Activated naive CD4-positive, alpha-beta T cell treated with anti-CD3 and anti-CD28 coated beads, Interleukin-2, amount 10 ng/mL, durations not matched to agents 7 days and 5 days (primary cell): Measurements from ENCODE around the gene RUNX2.

Experiments used
- CTCF ChIA-PET: fragments of 350-600 bp; sonication (Branson Sonifier 250); formaldehyde crosslinking; loops from one replicate; lab custom pipeline; 2021; ENCODE audit warnings: antibody characterized with exemption; lab: Charles Lee
- DNase-seq: peaks from one replicate; pipeline ENCODE4 v3.0.0-alpha.2; 2020
- H3K27ac Mint-ChIP-seq: one replicate; pipeline ENCODE4 v1.8.0; 2021; ENCODE audit warnings: mild to moderate bottlenecking, moderate library complexity, mixed read lengths
- H3K27me3 Mint-ChIP-seq: one replicate; pipeline ENCODE4 v1.8.0; 2021; ENCODE audit warnings: mild to moderate bottlenecking, mixed read lengths
- H3K36me3 Mint-ChIP-seq: one replicate; pipeline ENCODE4 v1.8.0; 2021; ENCODE audit warnings: mixed read lengths
- H3K4me1 Mint-ChIP-seq: one replicate; pipeline ENCODE4 v1.8.0; 2021; ENCODE audit warnings: mixed read lengths
- H3K4me3 Mint-ChIP-seq: one replicate; pipeline ENCODE4 v1.8.0; 2021; ENCODE audit warnings: mild to moderate bottlenecking, moderate library complexity, mixed read lengths
- H3K9me3 Mint-ChIP-seq: one replicate; pipeline ENCODE4 v1.8.0; 2021; ENCODE audit warnings: mixed read lengths

Gene RUNX2

GRCh38 chr6:45563844-45564243 lies 235.7 kb downstream of the RUNX2 start:
- H3K9me3 Mint-ChIP-seq: peaks cover 2% of the 10 kb centered on the region
- peaks cover 7% of the 10 kb centered on the region for H3K4me1 Mint-ChIP-seq
- H3K36me3 Mint-ChIP-seq: peaks cover 6% of the 10 kb centered on the region
- CTCF ChIA-PET: interaction anchor here (1.0 kb wide), 1 partner anchor 68 kb away, joined by 3 read pairs; no protein-coding TSS in a partner anchor
- H3K27ac Mint-ChIP-seq: no peak overlapping the region
- no peak overlapping the region for H3K4me3 Mint-ChIP-seq
- no peak for DNase-seq
- H3K27me3 Mint-ChIP-seq: peaks cover 35% of the 10 kb centered on the region

- Mint-ChIP-seq H3K9me3 (no peaks in the 10 kb centered on the region), H3K27ac (no peak overlapping the region), H3K27me3 (peaks cover 31% of the 10 kb centered on the region), H3K36me3 (peaks cover 1% of the 10 kb centered on the region), H3K4me3 (no peak overlapping the region), H3K4me1 (peaks cover 7% of the 10 kb centered on the region)
- CTCF ChIA-PET: no interaction called here
- no peak for DNase-seq
Observed at GRCh38 chr6:45566882-45567281, 238.8 kb downstream of the RUNX2 start.

- Mint-ChIP-seq H3K4me3 (no peak overlapping the region), H3K9me3 (no peaks in the 10 kb centered on the region), H3K27me3 (peaks cover 25% of the 10 kb centered on the region), H3K27ac (no peak overlapping the region), H3K4me1 (peaks cover 12% of the 10 kb centered on the region), H3K36me3 (peaks cover 1% of the 10 kb centered on the region)
- CTCF ChIA-PET: no interaction called here
- no peak for DNase-seq
Observed at GRCh38 chr6:45567879-45568278, 239.7 kb downstream of the RUNX2 start.

GRCh38 chr6:45568626-45569025 lies 240.5 kb downstream of the RUNX2 start:
- Mint-ChIP-seq H3K4me3 (no peak overlapping the region), H3K4me1 (peaks cover 19% of the 10 kb centered on the region), H3K27ac (no peak overlapping the region), H3K9me3 (no peaks in the 10 kb centered on the region), H3K36me3 (peaks cover 1% of the 10 kb centered on the region), H3K27me3 (peaks cover 20% of the 10 kb centered on the region)
- CTCF ChIA-PET: no interaction called here
- no peak for DNase-seq

DNA sequence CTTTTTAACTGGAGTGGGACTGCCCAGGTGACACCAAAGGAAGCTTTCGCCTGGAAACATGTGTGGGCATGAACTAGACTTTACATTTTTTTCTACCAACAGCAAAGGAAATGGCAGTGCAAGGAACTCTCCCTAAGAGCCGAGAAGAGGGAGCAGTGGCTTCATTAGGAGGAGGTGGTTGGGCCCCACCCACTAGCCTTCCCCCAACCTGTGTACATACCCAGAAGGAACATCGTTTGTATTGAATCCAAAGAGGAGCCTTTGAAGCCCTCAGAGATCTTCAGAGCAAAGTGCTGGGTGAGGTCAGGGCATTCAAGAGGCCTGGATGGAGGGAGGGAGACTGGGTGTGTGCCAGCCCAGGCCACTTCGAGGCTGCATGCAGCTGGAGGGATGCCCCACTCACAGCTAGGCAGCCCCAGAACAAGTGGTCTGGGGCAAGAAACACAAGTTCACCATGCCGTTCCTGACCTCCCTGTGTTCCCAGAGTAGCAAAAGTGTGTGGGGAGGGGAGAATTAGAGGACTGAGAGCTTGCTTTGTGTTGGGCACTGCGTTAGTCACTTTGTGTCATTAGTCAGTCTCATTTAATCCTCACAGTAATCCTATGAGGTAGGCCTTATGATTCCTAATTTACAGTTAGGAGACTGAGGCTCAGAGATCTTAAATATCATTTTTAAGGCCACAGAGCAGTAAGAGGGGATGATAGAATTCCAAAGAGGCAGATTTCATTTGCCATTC lies 241.2 kb downstream of the RUNX2 start:
- Mint-ChIP-seq H3K9me3 (peaks cover 4% of the 10 kb centered on the region), H3K4me1 (peaks cover 27% of the 10 kb centered on the region), H3K4me3 (no peak overlapping the region), H3K27me3 (peaks cover 18% of the 10 kb centered on the region), H3K36me3 (peaks cover 5% of the 10 kb centered on the region), H3K27ac (no peak overlapping the region)
- CTCF ChIA-PET: no interaction called here
- no peak for DNase-seq

GRCh38 chr6:45571159-45571558 lies 243.0 kb downstream of the RUNX2 start:
- peaks cover 5% of the 10 kb centered on the region for H3K36me3 Mint-ChIP-seq
- H3K9me3 Mint-ChIP-seq: peaks cover 4% of the 10 kb centered on the region
- DNase-seq: no peak
- no peak overlapping the region for H3K4me3 Mint-ChIP-seq
- H3K4me1 Mint-ChIP-seq: peaks cover 30% of the 10 kb centered on the region
- CTCF ChIA-PET: no interaction called here
- H3K27ac Mint-ChIP-seq: no peak overlapping the region
- H3K27me3 Mint-ChIP-seq: peaks cover 10% of the 10 kb centered on the region

DNA sequence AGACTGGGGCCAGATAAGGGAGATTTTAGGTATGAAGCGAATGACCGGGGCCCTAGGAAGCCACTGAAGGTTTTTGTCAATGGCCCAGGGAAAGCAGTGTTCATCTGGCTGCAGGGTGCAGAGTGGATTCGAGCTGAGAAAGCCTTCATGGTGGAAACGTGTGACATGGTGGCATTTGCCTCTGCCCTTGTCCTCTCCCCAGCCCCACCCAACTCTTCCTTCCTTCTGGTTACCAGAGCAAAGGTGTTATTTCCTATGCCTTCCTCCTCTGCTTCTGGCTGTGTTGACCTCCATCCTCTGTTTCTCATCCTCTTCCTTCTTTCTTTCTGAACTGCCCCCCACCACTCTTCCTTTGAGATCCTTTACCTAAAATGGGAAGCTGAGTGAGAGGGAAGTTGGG lies 244.7 kb downstream of the RUNX2 start:
- DNase-seq: no peak
- Mint-ChIP-seq H3K9me3 (peaks cover 4% of the 10 kb centered on the region), H3K27ac (peak overlapping the region; percentile 81), H3K4me1 (peaks cover 30% of the 10 kb centered on the region), H3K27me3 (peaks cover 10% of the 10 kb centered on the region), H3K36me3 (peaks cover 4% of the 10 kb centered on the region), H3K4me3 (no peak overlapping the region)
- CTCF ChIA-PET: no interaction called here

GRCh38 chr6:45574014-45574461 lies 245.9 kb downstream of the RUNX2 start:
- Mint-ChIP-seq H3K27ac (no peak overlapping the region), H3K36me3 (peaks cover 4% of the 10 kb centered on the region), H3K9me3 (peaks cover 4% of the 10 kb centered on the region), H3K4me3 (no peak overlapping the region), H3K27me3 (peaks cover 4% of the 10 kb centered on the region), H3K4me1 (peaks cover 26% of the 10 kb centered on the region)
- CTCF ChIA-PET: interaction anchor here (0.9 kb wide), 1 partner anchor 19 kb away, joined by 4 read pairs; no protein-coding TSS in a partner anchor
- no peak for DNase-seq

- peaks cover 23% of the 10 kb centered on the region for H3K4me1 Mint-ChIP-seq
- no peak overlapping the region for H3K27ac Mint-ChIP-seq
- peaks cover 4% of the 10 kb centered on the region for H3K36me3 Mint-ChIP-seq
Observed at GRCh38 chr6:45574885-45575284, 246.8 kb downstream of the RUNX2 start.

DNA sequence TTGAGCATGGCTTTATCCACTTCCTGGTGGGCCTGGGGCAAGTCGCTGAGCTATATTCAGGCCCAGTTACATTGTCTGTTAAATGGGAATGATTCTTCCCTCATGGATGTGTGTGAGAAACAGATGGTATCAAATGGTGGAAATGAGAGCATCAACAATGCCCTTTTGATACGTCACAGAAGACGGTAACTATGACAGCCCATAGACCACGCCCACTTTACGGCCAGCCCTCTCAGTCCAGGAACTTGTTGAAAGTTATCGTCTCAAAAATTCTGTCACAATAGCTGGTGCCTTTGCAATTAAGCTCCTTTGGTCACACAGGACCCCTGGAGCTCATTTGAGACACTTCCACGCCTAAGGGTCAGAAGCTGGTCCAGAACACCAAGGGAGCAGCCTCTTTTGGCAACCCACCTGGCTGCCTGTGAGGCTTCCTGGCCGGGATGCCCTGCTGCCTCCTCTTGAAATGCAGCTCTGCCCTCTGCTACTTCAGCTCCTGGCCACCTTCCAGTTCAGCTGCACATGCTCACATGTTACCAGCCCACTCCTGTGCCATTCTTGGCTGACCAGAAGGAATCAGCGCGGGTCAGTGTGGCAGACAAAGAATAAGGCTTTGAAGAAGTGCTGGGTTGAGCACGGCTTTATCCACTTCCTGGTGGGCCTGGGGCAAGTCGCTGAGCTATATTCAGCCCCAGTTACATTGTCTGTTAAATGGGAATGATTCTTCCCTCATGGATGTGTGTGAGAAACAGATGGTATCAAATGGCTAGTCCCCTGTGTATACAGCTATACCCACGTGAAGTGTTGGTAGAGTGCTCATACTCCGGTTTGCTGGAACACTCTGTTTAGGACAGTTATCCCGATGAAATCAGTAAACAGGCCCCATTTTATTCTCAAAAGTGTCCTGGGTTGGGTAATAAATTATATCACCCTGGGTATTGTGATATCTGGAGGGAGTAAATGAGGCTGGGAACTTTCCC lies 248.8 kb downstream of the RUNX2 start:
- peaks cover 5% of the 10 kb centered on the region for H3K9me3 Mint-ChIP-seq
- H3K27me3 Mint-ChIP-seq: peaks cover 4% of the 10 kb centered on the region
- H3K36me3 Mint-ChIP-seq: peaks cover 5% of the 10 kb centered on the region
- peaks cover 23% of the 10 kb centered on the region for H3K4me1 Mint-ChIP-seq
- no peak for DNase-seq
- CTCF ChIA-PET: no interaction called here
- H3K27ac Mint-ChIP-seq: no peak overlapping the region
- no peak overlapping the region for H3K4me3 Mint-ChIP-seq

More at GRCh38 chr6:45574885-45575284, 246.8 kb downstream of the RUNX2 start:
- CTCF ChIA-PET: interaction anchor here (0.9 kb wide), 1 partner anchor 20 kb away, joined by 4 read pairs; no protein-coding TSS in a partner anchor
- Mint-ChIP-seq H3K4me3 (no peak overlapping the region), H3K9me3 (peaks cover 4% of the 10 kb centered on the region), H3K27me3 (peaks cover 4% of the 10 kb centered on the region)
- DNase-seq: no peak

DNA sequence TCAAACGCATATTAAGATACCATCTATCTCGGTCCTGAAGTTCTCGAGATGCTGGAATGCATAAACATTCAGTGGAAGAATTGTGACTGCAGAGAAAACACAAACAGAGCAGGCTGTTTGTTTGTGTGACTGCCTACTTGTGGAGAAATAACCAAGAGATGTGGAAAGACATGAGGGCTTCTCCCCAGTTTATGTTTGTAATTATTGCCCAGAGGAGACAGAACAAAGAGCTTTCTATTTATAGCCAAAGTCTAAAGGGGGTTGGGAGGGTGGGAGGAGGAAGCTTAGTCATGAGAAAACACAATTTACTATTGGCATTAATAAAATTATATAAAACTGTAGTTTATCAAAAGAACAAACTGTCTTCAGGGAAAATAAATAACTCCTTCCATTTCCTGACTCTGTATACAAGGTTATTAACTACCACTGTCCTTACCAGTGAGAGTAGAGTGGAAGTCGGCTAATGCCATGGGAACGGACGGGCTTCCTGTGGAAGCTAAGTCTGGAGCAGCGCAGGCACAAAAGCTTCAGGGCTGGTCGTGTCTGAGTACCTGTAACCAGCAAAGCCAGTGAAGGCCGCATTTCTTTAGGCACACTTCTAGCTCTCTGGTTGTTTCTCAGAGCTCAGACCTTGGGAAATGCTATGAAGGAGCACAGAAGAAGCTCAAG lies 249.8 kb downstream of the RUNX2 start:
- H3K4me1 Mint-ChIP-seq: peaks cover 17% of the 10 kb centered on the region
- CTCF ChIA-PET: interaction anchor here (0.7 kb wide), 1 partner anchor 13 kb away, joined by 3 read pairs; no protein-coding TSS in a partner anchor
- H3K27me3 Mint-ChIP-seq: peaks cover 4% of the 10 kb centered on the region
- no peak for DNase-seq
- H3K4me3 Mint-ChIP-seq: no peak overlapping the region
- peaks cover 9% of the 10 kb centered on the region for H3K36me3 Mint-ChIP-seq
- H3K27ac Mint-ChIP-seq: no peak overlapping the region
- H3K9me3 Mint-ChIP-seq: peaks cover 7% of the 10 kb centered on the region

GRCh38 chr6:45584127-45584526 lies 256.0 kb downstream of the RUNX2 start:
- peak overlapping the region; percentile 78 for H3K27ac Mint-ChIP-seq
- peaks cover 29% of the 10 kb centered on the region for H3K36me3 Mint-ChIP-seq
- H3K4me1 Mint-ChIP-seq: peaks cover 50% of the 10 kb centered on the region
- CTCF ChIA-PET: no interaction called here
- no peak for DNase-seq
- H3K9me3 Mint-ChIP-seq: peaks cover 7% of the 10 kb centered on the region
- H3K4me3 Mint-ChIP-seq: no peak overlapping the region
- H3K27me3 Mint-ChIP-seq: peaks cover 8% of the 10 kb centered on the region

GRCh38 chr6:45586216-45587171 lies 258.4 kb downstream of the RUNX2 start:
- H3K27me3 Mint-ChIP-seq: peaks cover 9% of the 10 kb centered on the region
- peak overlapping the region; percentile 66 for H3K4me3 Mint-ChIP-seq
- peaks cover 38% of the 10 kb centered on the region for H3K36me3 Mint-ChIP-seq
- CTCF ChIA-PET: no interaction called here
- peaks cover 7% of the 10 kb centered on the region for H3K9me3 Mint-ChIP-seq
- peak overlapping the region; percentile 98 for H3K27ac Mint-ChIP-seq
- peak; percentile 82 for DNase-seq
- peaks cover 72% of the 10 kb centered on the region for H3K4me1 Mint-ChIP-seq
